ENCODE measurements around the gene HACL1. TPM values are rescaled to one million over a fixed set of nuclear protein-coding genes. Genes with fewer than 3 reads are reported as not detected.

The HACL1 gene
- total RNA-seq, 1 donor from 2014 or later: 25.4 TPM

DNA sequence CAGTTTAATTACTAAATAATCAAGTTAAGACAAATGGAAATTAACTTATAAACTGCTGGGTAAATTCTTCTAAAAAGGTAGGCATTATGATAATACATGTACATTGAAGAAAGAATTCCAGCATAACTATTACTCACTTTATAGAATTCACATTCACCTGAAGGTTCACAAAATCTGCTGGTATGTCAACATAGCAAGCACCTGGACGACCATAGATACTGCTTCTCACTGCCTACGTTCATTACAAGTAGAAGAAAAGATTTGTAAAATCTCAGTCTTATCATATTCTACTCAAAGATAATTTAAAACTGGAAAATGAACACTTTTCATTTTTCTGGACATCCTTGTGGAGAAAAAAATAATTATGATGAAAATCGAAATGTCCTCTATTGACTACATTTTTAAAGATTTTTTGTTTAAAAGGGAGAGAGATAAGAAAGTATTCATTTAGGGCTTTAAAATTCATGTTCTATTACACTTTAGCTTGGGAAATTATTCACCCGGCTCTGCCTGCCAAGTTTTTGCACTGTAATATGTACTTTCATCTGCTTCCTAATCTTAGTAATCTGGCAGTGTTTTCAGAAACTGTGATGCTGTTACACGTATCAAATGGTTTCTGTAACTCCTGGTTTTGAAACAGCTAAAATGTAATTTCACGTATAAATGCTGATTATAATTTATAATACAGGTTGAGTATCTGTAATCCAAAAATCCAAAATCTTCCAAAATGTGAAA is 16.1 kb downstream of the HACL1 start:
- TF ChIP-seq, protein P1, sequence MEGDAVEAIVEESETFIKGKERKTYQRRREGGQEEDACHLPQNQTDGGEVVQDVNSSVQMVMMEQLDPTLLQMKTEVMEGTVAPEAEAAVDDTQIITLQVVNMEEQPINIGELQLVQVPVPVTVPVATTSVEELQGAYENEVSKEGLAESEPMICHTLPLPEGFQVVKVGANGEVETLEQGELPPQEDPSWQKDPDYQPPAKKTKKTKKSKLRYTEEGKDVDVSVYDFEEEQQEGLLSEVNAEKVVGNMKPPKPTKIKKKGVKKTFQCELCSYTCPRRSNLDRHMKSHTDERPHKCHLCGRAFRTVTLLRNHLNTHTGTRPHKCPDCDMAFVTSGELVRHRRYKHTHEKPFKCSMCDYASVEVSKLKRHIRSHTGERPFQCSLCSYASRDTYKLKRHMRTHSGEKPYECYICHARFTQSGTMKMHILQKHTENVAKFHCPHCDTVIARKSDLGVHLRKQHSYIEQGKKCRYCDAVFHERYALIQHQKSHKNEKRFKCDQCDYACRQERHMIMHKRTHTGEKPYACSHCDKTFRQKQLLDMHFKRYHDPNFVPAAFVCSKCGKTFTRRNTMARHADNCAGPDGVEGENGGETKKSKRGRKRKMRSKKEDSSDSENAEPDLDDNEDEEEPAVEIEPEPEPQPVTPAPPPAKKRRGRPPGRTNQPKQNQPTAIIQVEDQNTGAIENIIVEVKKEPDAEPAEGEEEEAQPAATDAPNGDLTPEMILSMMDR (IDR thresholded peaks at IDR 0.05; ENCODE audit: unreplicated experiment): no peak
- Mint-ChIP-seq H3K4me1 (no peaks in the 10 kb centered on the region), H3K27ac (no peak overlapping the region), H3K27me3 (ENCODE audit: low read depth) (no peaks in the 10 kb centered on the region), H3K9me3 (no peaks in the 10 kb centered on the region), H3K4me3 (no peak overlapping the region), H3K36me3 (peaks cover 29% of the 10 kb centered on the region)
- no peak for DNase-seq (ENCODE audit: low spot score in 2 of 2, unreplicated experiment in 2 of 2)

DNA sequence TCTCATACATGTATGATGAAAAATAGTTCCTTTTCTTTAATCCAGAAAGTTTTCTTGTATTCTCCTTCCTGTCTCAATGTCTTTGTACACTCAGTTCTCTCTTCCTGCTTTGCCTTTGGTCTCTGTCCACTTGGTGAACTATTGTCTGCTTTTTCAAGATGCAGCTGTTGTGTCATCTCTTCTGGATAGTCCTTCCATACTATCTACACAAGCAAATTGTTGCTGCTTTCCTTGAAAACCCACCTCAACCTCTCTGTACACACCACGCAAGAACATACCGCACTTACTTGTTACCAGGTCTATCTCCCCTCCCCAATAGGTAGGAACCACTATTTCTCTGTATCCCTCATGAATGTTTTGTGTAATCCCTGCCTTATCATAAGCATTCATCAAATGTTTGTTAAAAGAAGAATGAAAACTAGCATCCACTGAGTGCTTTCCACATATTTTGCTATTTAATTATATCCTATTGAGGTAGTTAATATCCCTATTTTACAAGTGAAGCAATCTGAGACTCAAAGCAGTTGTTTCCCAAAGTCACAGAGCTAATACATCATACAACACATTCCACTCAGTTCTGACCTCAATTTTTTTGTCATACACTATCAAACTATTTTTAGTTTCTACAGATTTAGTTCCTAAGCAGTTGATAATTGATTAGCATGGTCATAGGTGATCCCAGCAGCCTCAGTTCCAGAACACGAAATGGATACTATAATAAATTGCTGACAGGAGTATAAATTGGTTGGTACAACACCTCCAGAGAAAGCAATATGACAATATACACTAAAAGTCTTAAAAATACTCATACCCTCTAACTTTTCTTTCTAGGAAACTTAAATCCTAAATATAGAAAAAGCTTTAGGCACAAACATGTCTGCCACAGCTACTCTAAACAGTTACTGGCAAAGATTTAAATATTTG is 19.6 kb downstream of the HACL1 start:
- H3K36me3 Mint-ChIP-seq: peaks cover 29% of the 10 kb centered on the region
- H3K4me3 Mint-ChIP-seq: no peak overlapping the region
- TF ChIP-seq, protein P1 (IDR thresholded peaks at IDR 0.05; ENCODE audit: unreplicated experiment): no peak
- H3K27me3 Mint-ChIP-seq (ENCODE audit: low read depth): no peaks in the 10 kb centered on the region
- no peaks in the 10 kb centered on the region for H3K9me3 Mint-ChIP-seq
- no peaks in the 10 kb centered on the region for H3K4me1 Mint-ChIP-seq
- no peak overlapping the region for H3K27ac Mint-ChIP-seq
- no peak for DNase-seq (ENCODE audit: low spot score in 2 of 2, unreplicated experiment in 2 of 2)

DNA sequence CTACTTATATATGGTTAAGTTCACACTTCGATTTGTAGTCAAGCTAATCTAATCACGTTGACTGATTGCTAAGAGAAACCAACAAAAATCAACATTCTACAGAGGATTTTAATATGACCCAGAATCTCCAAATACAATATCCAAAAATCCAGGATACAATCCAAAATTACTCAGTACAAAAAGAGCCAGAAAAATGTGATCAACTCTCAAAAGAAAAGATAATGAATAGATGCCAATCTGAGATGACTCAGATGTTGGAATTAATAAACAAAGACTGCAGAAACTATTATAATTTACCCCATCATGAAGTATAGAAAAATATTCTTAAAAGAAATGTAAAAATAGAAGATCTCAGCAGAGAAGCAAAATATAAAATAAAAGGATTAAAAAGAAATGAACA is 22.3 kb downstream of the HACL1 start:
- Mint-ChIP-seq H3K9me3 (no peaks in the 10 kb centered on the region), H3K4me3 (no peak overlapping the region), H3K4me1 (no peaks in the 10 kb centered on the region), H3K27me3 (ENCODE audit: low read depth) (no peaks in the 10 kb centered on the region), H3K27ac (no peak overlapping the region), H3K36me3 (peaks cover 20% of the 10 kb centered on the region)
- DNase-seq (ENCODE audit: low spot score in 2 of 2, unreplicated experiment in 2 of 2): no peak
- TF ChIP-seq, protein P1 (IDR thresholded peaks at IDR 0.05; ENCODE audit: unreplicated experiment): no peak

DNA sequence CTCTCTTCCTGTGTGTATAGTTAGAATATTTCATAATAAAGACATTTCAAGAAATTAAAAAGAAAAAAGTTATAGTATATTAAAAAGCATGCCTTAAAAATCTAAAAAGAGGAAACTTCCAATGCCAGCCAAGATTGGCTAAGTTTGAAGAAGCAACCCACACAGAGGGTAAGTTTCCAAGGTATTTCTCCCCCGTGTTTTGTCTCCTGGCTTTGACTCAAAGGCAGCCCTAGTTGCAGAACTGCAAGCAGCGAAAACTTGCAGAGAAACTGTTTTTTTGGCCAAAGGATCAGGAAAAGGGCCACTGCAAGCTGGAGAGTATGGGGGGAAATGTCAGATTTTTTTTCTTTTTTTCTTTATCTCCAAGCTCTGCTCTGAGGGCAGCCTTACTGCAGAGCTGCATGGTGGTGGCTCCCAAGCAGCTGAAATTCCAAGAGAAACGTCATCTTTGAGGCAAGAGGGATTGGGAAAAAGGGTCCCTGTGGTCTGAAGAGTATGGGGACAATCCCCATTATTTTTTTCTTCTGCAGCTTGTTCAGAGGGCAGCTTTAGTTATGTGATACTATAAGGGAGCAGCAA is 23.0 kb downstream of the HACL1 start:
- Mint-ChIP-seq H3K27ac (no peak overlapping the region), H3K27me3 (ENCODE audit: low read depth) (no peaks in the 10 kb centered on the region), H3K4me3 (no peak overlapping the region), H3K36me3 (peaks cover 23% of the 10 kb centered on the region), H3K4me1 (no peaks in the 10 kb centered on the region), H3K9me3 (no peaks in the 10 kb centered on the region)
- no peak for DNase-seq (ENCODE audit: low spot score in 2 of 2, unreplicated experiment in 2 of 2)
- TF ChIP-seq, protein P1 (IDR thresholded peaks at IDR 0.05; ENCODE audit: unreplicated experiment): no peak

DNA sequence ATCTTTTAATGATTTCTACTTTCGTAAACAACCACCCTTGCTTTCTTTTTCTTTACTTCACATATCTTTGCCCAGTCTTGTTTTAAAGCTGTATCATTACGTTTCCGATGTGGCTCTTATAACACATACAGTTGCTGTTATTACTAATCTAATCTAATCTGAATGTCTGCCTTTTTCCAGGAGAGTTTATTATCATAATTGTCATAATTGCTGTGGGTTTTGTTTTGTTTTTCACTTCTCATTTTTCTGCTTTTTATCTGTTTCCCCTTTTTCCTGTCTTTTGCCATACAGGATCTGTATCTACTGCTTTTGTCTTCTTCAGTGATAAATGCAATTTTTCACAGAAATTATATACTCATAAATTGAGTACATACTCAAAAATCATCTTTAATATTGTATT is 24.9 kb downstream of the HACL1 start:
- H3K4me3 Mint-ChIP-seq: no peak overlapping the region

More for the DNA sequence above, 24.9 kb downstream of the HACL1 start:
- Mint-ChIP-seq H3K9me3 (no peaks in the 10 kb centered on the region), H3K36me3 (peaks cover 23% of the 10 kb centered on the region), H3K27ac (no peak overlapping the region), H3K27me3 (ENCODE audit: low read depth) (no peaks in the 10 kb centered on the region), H3K4me1 (no peaks in the 10 kb centered on the region)
- TF ChIP-seq, protein P1 (IDR thresholded peaks at IDR 0.05; ENCODE audit: unreplicated experiment): no peak
- DNase-seq (ENCODE audit: low spot score in 2 of 2, unreplicated experiment in 2 of 2): no peak
